Osteoblast (primary cell): ENCODE data around the gene BSCL2. TPM values are rescaled to one million over a fixed set of nuclear protein-coding genes. Genes with fewer than 3 reads are reported as not detected.
"Not testable (repeated sequence)": the region's sequence is repeated elsewhere in the genome, so short reads cannot be mapped to it uniquely, and the experiment has no call there.

Experiments used
- DNase-seq: peaks from one replicate; pipeline ENCODE4 v3.0.0; 2011; ENCODE audit warnings: low spot score, mixed read lengths; ENCODE audit not compliant: insufficient read length; ENCODE audit errors: missing footprints
- H2AFZ ChIP-seq: 2 replicates; pipeline ENCODE4 v1.6.0; 2011; ENCODE audit warnings: mild to moderate bottlenecking, low read length
- H3K27ac ChIP-seq: 2 replicates; pipeline ENCODE4 v1.5.1; 2011; ENCODE audit warnings: mild to moderate bottlenecking, low read depth, low read length, moderate library complexity
- H3K27me3 ChIP-seq: 2 replicates; pipeline ENCODE4 v1.6.0; 2012; ENCODE audit warnings: mild to moderate bottlenecking, control low read depth, inconsistent platforms, low read length, moderate library complexity; ENCODE audit not compliant: insufficient read depth
- H3K36me3 ChIP-seq: 2 replicates; pipeline ENCODE4 v1.5.1; 2011; ENCODE audit warnings: mild to moderate bottlenecking, low read length, control low read depth, moderate library complexity; ENCODE audit not compliant: insufficient read depth
- H3K4me1 ChIP-seq: 2 replicates; pipeline ENCODE4 v1.5.1; 2011; ENCODE audit warnings: mild to moderate bottlenecking, low read length, control low read depth, moderate library complexity; ENCODE audit not compliant: insufficient read depth
- H3K4me2 ChIP-seq: 2 replicates; pipeline ENCODE4 v1.6.0; 2011; ENCODE audit warnings: mild to moderate bottlenecking, low read length; ENCODE audit not compliant: insufficient read depth
- H3K4me3 ChIP-seq: fragments of 200-600 bp; sonication (generic); 3 replicates; pipeline ENCODE4 v1.5.1; 2012; ENCODE audit warnings: mild to moderate bottlenecking, low read length, inconsistent platforms; ENCODE audit not compliant: insufficient read depth
- H3K79me2 ChIP-seq: 2 replicates; pipeline ENCODE4 v1.6.0; 2012; ENCODE audit warnings: mild to moderate bottlenecking, low read length, control low read depth, inconsistent platforms; ENCODE audit not compliant: insufficient read depth
- H3K9me3 ChIP-seq: 2 replicates; pipeline ENCODE4 v1.5.1; 2011; ENCODE audit warnings: low read depth, low read length, control low read depth
- H4K20me1 ChIP-seq: 2 replicates; pipeline ENCODE4 v1.6.0; 2012; ENCODE audit warnings: mild to moderate bottlenecking, low read length, control low read depth; ENCODE audit not compliant: insufficient read depth
- CTCF ChIP-seq: IDR thresholded peaks from 2 replicates; pipeline ENCODE4 v1.5.1; 2011; ENCODE audit warnings: mild to moderate bottlenecking, low read depth, low read length, moderate library complexity; ENCODE audit errors: extremely low read depth
- total RNA-seq: library from RNA; depleted of rRNA; stranded (reverse); fragments of >200 nt; gene quantifications from 2 replicates; pipeline ENCODE4 v1.2.3, GENCODE V29; 2012

Gene BSCL2
- total RNA-seq, 1 donor: 67.7 TPM

- no peak for DNase-seq
- peaks cover 26% of the 10 kb centered on the region for H3K79me2 ChIP-seq
- peaks cover 62% of the 10 kb centered on the region for H3K36me3 ChIP-seq
- H3K4me2 ChIP-seq: no peak overlapping the region
- H3K9me3 ChIP-seq: no peaks in the 10 kb centered on the region
- H3K4me3 ChIP-seq: no peak overlapping the region
- no peaks in the 10 kb centered on the region for H3K4me1 ChIP-seq
- H3K27ac ChIP-seq: no peak overlapping the region
- no peak for TF ChIP-seq CTCF
- peaks cover 3% of the 10 kb centered on the region for H4K20me1 ChIP-seq
- no peaks in the 10 kb centered on the region for H3K27me3 ChIP-seq
- H2AFZ ChIP-seq: no peak overlapping the region
Measured at GRCh38 chr11:62737196-62737595, 30.0 kb upstream of the BSCL2 start.

DNA sequence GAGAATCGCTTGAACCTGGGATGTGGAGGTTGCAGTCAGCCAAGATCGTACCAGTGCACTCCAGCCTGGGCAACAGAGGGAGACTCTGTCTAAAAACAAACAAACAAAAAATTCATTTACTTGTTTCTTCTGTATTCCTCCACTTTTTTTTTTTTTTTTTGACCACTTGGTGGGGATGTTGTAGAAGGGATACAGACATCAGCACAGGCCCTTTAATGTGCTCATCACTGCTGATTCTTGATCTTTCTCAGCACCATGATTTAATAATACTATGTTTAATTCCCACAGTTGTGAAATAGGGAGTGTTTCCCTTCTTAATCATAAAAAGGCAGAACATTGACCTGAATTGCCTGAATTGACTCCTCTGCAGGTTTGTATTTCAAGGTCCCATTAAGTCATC, 25.6 kb upstream of the BSCL2 start:
- peaks cover 9% of the 10 kb centered on the region for H3K4me1 ChIP-seq
- no peak overlapping the region for H3K4me2 ChIP-seq
- no peak overlapping the region for H3K4me3 ChIP-seq
- peaks cover 3% of the 10 kb centered on the region for H4K20me1 ChIP-seq
- no peak overlapping the region for H2AFZ ChIP-seq
- no peak overlapping the region for H3K27ac ChIP-seq
- H3K27me3 ChIP-seq: no peaks in the 10 kb centered on the region
- H3K36me3 ChIP-seq: peaks cover 36% of the 10 kb centered on the region
- H3K79me2 ChIP-seq: peaks cover 56% of the 10 kb centered on the region
- DNase-seq: no peak
- peak; percentile 33 for TF ChIP-seq CTCF
- H3K9me3 ChIP-seq: no peaks in the 10 kb centered on the region

- Histone ChIP-seq H3K79me2 (peaks cover 70% of the 10 kb centered on the region), H3K27ac (peak overlapping the region; percentile 53), H3K36me3 (peaks cover 17% of the 10 kb centered on the region), H3K4me3 (peak overlapping the region; percentile 98), H3K4me2 (peak overlapping the region; percentile 87), H4K20me1 (peaks cover 20% of the 10 kb centered on the region)
- not testable (repeated sequence) for H3K4me1 ChIP-seq, DNase-seq, H3K27me3 ChIP-seq, H2AFZ ChIP-seq, H3K9me3 ChIP-seq
Measured at GRCh38 chr11:62730076-62730475, 22.9 kb upstream of the BSCL2 start.

DNA sequence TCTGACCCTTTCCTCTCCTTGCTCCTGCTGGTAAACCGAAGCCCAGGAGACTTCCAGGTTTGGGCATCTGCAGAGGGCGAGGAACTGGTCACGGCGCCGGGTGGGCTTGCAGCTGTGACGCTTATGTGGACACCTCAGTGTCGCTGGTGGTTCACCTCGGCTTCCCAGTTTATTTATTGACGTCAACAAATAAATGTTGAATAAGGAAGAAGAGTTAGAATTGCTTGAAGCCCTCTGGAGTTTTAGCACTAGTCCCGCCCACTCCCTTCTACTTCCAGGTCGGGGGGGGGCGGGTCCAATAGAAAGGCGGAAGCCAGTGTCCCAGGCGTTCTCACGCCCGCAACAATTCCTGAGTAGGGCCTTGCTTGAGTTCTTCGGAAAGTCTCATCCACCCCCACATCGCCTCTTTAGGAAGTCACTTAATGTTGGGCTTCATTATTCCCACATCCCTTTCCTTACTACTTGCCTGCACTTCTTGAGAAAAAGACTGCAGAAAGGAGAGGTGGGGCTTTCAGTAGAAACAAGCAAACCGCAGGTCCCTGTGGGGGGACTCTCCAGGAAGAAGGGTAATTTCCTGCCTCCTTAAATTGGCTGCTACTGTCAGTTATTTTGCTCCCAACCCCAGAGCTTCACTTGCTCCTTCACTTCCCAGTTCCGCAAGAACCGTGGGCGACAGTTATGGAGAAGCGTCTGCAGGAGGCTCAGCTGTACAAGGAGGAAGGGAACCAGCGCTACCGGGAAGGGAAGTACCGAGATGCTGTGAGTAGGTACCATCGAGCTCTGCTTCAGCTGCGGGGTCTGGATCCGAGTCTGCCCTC, 21.2 kb upstream of the BSCL2 start, which contains the start of gene TTC9C:
Gene TTC9C (plus strand): TSS at position 316 of the 818 bp plus-strand sequence. CDS start 363 bp downstream, at position 679.
- H3K4me3 ChIP-seq: peak within 1 kb of the TSS; percentile 98
- H3K4me1 ChIP-seq: peaks cover 19% of the 10 kb centered on the region
- H3K9me3 ChIP-seq: no peaks in the 10 kb centered on the region
- TF ChIP-seq CTCF: no peak
- peak within 1 kb of the TSS; percentile 97 for H2AFZ ChIP-seq
- H4K20me1 ChIP-seq: peaks cover 36% of the 10 kb centered on the region
- peak within 1 kb of the TSS; percentile 87 for H3K27ac ChIP-seq
- H3K27me3 ChIP-seq: no peaks in the 10 kb centered on the region
- H3K36me3 ChIP-seq: peaks cover 16% of the 10 kb centered on the region
- H3K4me2 ChIP-seq: peak within 1 kb of the TSS; percentile 87
- H3K79me2 ChIP-seq: peaks cover 76% of the 10 kb centered on the region
- peak; percentile 91 for DNase-seq
